PC-9 (cell line): ENCODE results near the gene LRIG1.

ENCODE experiments used
- CTCF ChIP-seq: fragments of 200-600 bp; sonication (generic); conservative IDR thresholded peaks from 2 replicates; pipeline ENCODE4 v1.6.1; 2017; ENCODE audit warnings: mixed run types, antibody characterized with exemption, mild to moderate bottlenecking, moderate library complexity
- EZH2 ChIP-seq: fragments of 200-600 bp; sonication (generic); IDR thresholded peaks from 2 replicates; pipeline ENCODE4 v1.8.0; 2017; ENCODE audit warnings: antibody characterized with exemption, low read depth

GRCh38 chr3:66428733-66429132 lies 72.1 kb downstream of the LRIG1 start:
- TF ChIP-seq EZH2 (no peak), CTCF (no peak)
